HFF-Myc (cell line): ENCODE results near the gene LAMA4.

Experiments used
- DNase-seq: peaks from one replicate; pipeline ENCODE4 v3.0.0-alpha.2; 2011; ENCODE audit warnings: low read depth; ENCODE audit errors: extremely low read depth
- H3K4me3 ChIP-seq: replicated peaks from 2 replicates; pipeline ENCODE4 v1.5.1; 2011; ENCODE audit warnings: low read depth, mild to moderate bottlenecking, control low read depth, low read length
- CTCF ChIP-seq: IDR thresholded peaks from 2 replicates; pipeline ENCODE4 v1.5.1; 2012; ENCODE audit warnings: mild to moderate bottlenecking, low read depth, low read length, control low read depth; ENCODE audit errors: missing control alignments

LAMA4 gene

GRCh38 chr6:112252571-112253497 lies 1.5 kb downstream of the LAMA4 start:
- H3K4me3 ChIP-seq, result peak overlapping the region; percentile 88
- DNase-seq, result no peak
- TF ChIP-seq CTCF, result no peak

- H3K4me3 ChIP-seq, result peak overlapping the region; percentile 88
- no peak for DNase-seq
- no peak for TF ChIP-seq CTCF
Observed at GRCh38 chr6:112251171-112251875, 3.0 kb downstream of the LAMA4 start.

- TF ChIP-seq CTCF, result no peak
- no peak overlapping the region for H3K4me3 ChIP-seq
- no peak for DNase-seq
Observed at GRCh38 chr6:112249489-112249888, 4.9 kb downstream of the LAMA4 start.

- no peak for DNase-seq
- H3K4me3 ChIP-seq, result no peak overlapping the region
- TF ChIP-seq CTCF, result no peak
Observed at GRCh38 chr6:112247275-112247674, 7.1 kb downstream of the LAMA4 start.

GRCh38 chr6:112245511-112246203 lies 8.7 kb downstream of the LAMA4 start:
- no peak for TF ChIP-seq CTCF

GRCh38 chr6:112243861-112244827 lies 10.2 kb downstream of the LAMA4 start:
- no peak for TF ChIP-seq CTCF
- H3K4me3 ChIP-seq, result no peak overlapping the region
- DNase-seq, result no peak

More at GRCh38 chr6:112245511-112246203, 8.7 kb downstream of the LAMA4 start:
- H3K4me3 ChIP-seq, result no peak overlapping the region
- peak; percentile 84 for DNase-seq
